WI38 (cell line): ENCODE results near the gene LAG3.

Experiments used
- H3K4me3 ChIP-seq: 2 replicates; pipeline ENCODE4 v1.5.1; 2011; ENCODE audit warnings: low read depth, mild to moderate bottlenecking, control low read depth, low read length
- CTCF ChIP-seq: IDR thresholded peaks from 2 replicates; pipeline ENCODE4 v1.5.1; 2012; ENCODE audit warnings: low read depth, mild to moderate bottlenecking, control low read depth, low read length

The LAG3 gene

GRCh38 chr12:6795088-6795487, 22.8 kb downstream of the LAG3 start:
- no peak overlapping the region for H3K4me3 ChIP-seq
- TF ChIP-seq CTCF, result no peak

- H3K4me3 ChIP-seq, result no peak overlapping the region
- TF ChIP-seq CTCF, result no peak
Measured at GRCh38 chr12:6796576-6796975, 24.3 kb downstream of the LAG3 start.

- TF ChIP-seq CTCF, result no peak
Measured at GRCh38 chr12:6799147-6799546, 26.8 kb downstream of the LAG3 start.

GRCh38 chr12:6807170-6807569, 34.9 kb downstream of the LAG3 start:
- H3K4me3 ChIP-seq, result no peak overlapping the region
- TF ChIP-seq CTCF, result no peak

More at GRCh38 chr12:6799147-6799546, 26.8 kb downstream of the LAG3 start:
- H3K4me3 ChIP-seq, result no peak overlapping the region

- TF ChIP-seq CTCF, result no peak
Measured at GRCh38 chr12:6809056-6809455, 36.7 kb downstream of the LAG3 start.

GRCh38 chr12:6810758-6811157, 38.4 kb downstream of the LAG3 start:
- TF ChIP-seq CTCF, result no peak
- H3K4me3 ChIP-seq, result no peak overlapping the region

More at GRCh38 chr12:6809056-6809455, 36.7 kb downstream of the LAG3 start:
- H3K4me3 ChIP-seq, result no peak overlapping the region

GRCh38 chr12:6813363-6813762, 41.0 kb downstream of the LAG3 start:
- H3K4me3 ChIP-seq, result no peak overlapping the region
- TF ChIP-seq CTCF, result no peak
